GM12891 (cell line): ENCODE measurements around the gene GRIA1.

Experiments used
- DNase-seq: peaks from one replicate; pipeline ENCODE4 v3.0.0; 2011; ENCODE audit warnings: low spot score; ENCODE audit not compliant: insufficient read length
- FAIRE-seq: peaks from 2 replicates; lab custom pipeline; 2011; peaks lifted over from hg19 to GRCh38; lab: Jason Lieb, UNC
- PAX5 ChIP-seq: IDR thresholded peaks from 2 replicates; pipeline ENCODE4 v1.6.1; 2011; ENCODE audit warnings: low read length, moderate library complexity, mild to moderate bottlenecking; ENCODE audit not compliant: insufficient read depth, severe bottlenecking
- POLR2A ChIP-seq: IDR thresholded peaks from 2 replicates; pipeline ENCODE4 v1.6.1; 2011; ENCODE audit warnings: low read depth, low read length, control low read depth
- POLR2AphosphoS5 ChIP-seq: IDR thresholded peaks from 2 replicates; pipeline ENCODE4 v1.6.1; 2011; ENCODE audit warnings: low read depth, low read length, control low read depth
- POU2F2 ChIP-seq: IDR thresholded peaks from 2 replicates; pipeline ENCODE4 v1.6.1; 2011; ENCODE audit warnings: low read depth, mild to moderate bottlenecking, control low read depth, low read length, moderate library complexity
- SPI1 ChIP-seq: IDR thresholded peaks from 2 replicates; pipeline ENCODE4 v1.6.1; 2011; ENCODE audit warnings: low read depth, low read length, control low read depth
- TAF1 ChIP-seq: IDR thresholded peaks from 2 replicates; pipeline ENCODE4 v1.6.1; 2011; ENCODE audit warnings: low read depth, low read length, control low read depth

Gene GRIA1

DNA sequence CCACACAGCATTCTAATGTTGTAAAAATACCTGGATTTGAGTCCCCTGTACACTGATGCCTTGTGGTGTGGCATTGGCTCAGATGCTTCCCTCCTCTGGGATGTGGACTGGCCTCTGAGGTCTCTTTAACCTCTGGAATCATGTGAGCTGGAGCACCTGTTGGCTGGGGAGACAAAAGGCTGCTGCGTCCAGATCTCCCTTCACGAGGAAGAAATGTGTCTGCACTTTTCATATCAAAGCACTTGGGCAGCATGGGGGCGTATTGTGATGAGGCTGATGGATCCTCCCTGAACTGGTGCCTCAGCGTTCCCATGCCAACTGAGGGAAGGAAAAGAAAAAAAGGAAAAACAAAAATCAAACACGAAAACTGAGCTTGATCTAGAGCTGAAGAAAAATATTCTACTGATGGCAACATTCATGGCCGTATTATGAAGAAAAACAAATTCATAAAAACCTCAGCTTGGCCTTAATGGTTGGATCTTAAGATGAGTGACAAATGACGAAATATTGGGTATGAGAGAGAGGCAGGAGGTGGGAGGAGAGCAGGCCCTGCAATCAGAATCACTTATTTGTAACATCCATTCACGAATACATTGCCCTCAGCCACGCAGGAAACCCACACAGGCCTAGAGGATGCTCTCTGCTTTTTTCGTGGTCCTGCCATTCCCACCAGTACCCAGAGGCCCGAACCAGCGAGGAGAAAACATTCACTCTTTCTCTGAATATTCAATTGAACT lies 26.2 kb downstream of the GRIA1 start:
- TF ChIP-seq SPI1 = no peak
- no peak for TF ChIP-seq POLR2AphosphoS5
- TF ChIP-seq POU2F2 = no peak
- no peak for TF ChIP-seq POLR2A
- no peak for TF ChIP-seq PAX5
- no peak for TF ChIP-seq TAF1
- no peak for FAIRE-seq
- DNase-seq = no peak

- TF ChIP-seq PAX5 (no peak), POLR2A (no peak), TAF1 (no peak), POU2F2 (no peak), SPI1 (no peak), POLR2AphosphoS5 (no peak)
- no peak for FAIRE-seq
- DNase-seq = no peak
These were observed 26.8 kb downstream of the GRIA1 start for GRCh38 chr5:153517241-153517611.

DNA sequence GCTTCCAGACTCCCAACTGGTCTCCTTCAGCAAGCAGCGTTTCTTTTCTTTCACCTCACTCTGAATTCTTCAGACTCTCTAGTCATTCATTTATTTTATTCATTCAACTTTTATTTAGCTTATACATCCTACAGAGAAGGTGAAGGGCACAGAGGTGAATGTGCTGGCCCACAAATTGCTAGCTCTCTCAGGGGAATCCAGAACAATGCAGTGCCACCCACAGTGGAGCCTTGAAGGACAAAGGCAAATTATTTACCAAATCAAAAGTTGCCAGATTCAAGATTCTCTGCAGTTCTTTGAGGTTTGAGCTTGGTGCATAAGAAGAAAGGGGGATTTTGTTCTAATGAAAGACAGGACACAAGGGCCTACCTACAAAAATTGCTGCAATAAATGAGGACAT lies 29.7 kb downstream of the GRIA1 start:
- TF ChIP-seq PAX5 (no peak), SPI1 (no peak), POLR2AphosphoS5 (no peak), POLR2A (no peak), TAF1 (no peak), POU2F2 (no peak)
- FAIRE-seq (no peak), DNase-seq (no peak)

- TF ChIP-seq POLR2A (no peak), PAX5 (no peak), SPI1 (no peak), POLR2AphosphoS5 (no peak), POU2F2 (no peak), TAF1 (no peak)
- DNase-seq (no peak), FAIRE-seq (no peak)
These were observed 30.5 kb downstream of the GRIA1 start for GRCh38 chr5:153520952-153521351.

- no peak for TF ChIP-seq TAF1
- TF ChIP-seq PAX5 = no peak
- TF ChIP-seq POU2F2 = no peak
- no peak for TF ChIP-seq SPI1
- TF ChIP-seq POLR2AphosphoS5 = no peak
- no peak for TF ChIP-seq POLR2A
- no peak for FAIRE-seq
- DNase-seq = no peak
These were observed 32.7 kb downstream of the GRIA1 start for GRCh38 chr5:153523211-153523610.

DNA sequence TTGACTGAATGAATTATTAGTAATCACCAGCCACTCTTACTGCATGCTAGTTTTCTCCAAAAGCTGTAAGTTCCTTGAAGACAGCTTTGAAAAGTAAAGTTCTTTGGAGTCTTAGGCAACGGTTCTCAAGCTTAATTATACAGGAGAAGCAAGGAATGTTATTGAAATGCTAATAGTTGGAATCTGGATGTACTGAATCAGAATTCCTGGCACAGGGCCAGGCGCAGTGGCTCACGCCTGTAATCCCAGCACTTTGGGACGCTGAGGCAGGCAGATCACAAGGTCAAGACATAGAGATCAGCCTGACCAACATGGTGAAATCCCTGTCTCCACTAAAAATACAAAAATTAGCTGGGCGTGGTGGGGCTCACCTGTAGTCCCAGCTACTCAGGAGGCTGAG lies 33.4 kb downstream of the GRIA1 start:
- no peak for TF ChIP-seq POLR2AphosphoS5
- TF ChIP-seq SPI1 = no peak
- TF ChIP-seq POLR2A = no peak
- no peak for TF ChIP-seq TAF1
- no peak for TF ChIP-seq POU2F2
- TF ChIP-seq PAX5 = no peak
- no peak for FAIRE-seq
- no peak for DNase-seq

- no peak for FAIRE-seq
- no peak for DNase-seq
- TF ChIP-seq PAX5 = no peak
- no peak for TF ChIP-seq POU2F2
- TF ChIP-seq POLR2A = no peak
- no peak for TF ChIP-seq TAF1
- TF ChIP-seq SPI1 = no peak
- TF ChIP-seq POLR2AphosphoS5 = no peak
These were observed 35.1 kb downstream of the GRIA1 start for GRCh38 chr5:153525536-153525935.

DNA sequence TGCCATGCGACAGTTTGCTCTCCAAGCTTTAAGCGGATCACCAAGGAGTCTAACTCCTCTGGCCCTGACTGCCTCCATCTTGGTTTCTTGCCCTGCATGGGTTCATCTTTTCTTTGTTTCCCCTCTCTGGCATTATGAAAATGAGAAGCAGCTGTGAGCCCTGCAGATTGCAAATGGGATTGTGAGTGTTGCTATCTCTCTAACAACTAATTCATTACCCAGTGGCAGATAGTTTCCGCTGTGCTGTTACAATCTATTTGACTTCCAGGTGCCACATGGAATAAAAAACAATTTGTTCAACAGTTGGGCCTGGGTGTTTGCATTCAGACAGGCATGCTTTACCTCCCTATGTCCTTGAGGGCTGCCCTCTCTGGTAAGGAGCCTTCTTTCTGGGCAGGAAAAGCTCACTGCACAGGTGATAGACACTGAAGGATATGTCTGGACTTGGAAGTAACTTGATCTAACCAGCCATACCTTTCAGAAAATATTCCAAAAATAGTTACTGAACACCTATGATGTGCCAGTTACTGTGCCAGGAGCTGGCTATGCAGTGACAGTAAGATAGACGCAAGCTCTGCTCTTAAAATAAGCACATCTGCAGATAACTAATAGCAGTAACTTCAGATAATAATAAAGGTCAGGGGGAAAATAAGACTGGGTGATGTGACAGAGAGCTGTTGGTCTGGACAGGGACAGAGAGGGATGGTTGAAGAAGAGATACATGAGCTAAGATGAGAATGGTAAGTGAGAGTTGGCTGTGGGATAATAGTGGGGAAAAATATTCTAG lies 40.1 kb downstream of the GRIA1 start:
- no peak for FAIRE-seq
- no peak for TF ChIP-seq TAF1
- no peak for TF ChIP-seq POLR2AphosphoS5
- no peak for TF ChIP-seq POLR2A
- no peak for TF ChIP-seq PAX5
- TF ChIP-seq SPI1 = no peak
- TF ChIP-seq POU2F2 = no peak
- no peak for DNase-seq

DNA sequence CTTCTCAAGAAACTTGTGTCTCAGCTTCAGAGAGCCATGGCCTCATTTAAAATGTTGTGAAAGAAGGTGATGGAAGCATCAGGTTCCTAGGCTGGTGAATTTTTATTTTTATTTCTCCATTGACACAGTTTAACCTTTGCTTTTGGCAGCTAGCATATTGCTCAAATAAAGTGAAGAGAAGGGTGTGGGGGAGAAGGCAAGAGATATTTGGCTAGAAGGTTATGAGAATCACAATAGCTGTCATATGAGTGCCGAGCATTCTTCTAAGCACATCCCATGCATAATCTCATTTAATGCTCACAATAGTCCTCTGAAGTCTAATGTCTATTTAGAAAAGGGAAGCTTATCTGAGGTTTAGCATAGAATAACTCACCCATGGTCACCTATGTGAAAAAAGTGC lies 43.1 kb downstream of the GRIA1 start:
- FAIRE-seq (no peak), DNase-seq (no peak)
- TF ChIP-seq PAX5 (no peak), POLR2AphosphoS5 (no peak), POU2F2 (no peak), SPI1 (no peak)

DNA sequence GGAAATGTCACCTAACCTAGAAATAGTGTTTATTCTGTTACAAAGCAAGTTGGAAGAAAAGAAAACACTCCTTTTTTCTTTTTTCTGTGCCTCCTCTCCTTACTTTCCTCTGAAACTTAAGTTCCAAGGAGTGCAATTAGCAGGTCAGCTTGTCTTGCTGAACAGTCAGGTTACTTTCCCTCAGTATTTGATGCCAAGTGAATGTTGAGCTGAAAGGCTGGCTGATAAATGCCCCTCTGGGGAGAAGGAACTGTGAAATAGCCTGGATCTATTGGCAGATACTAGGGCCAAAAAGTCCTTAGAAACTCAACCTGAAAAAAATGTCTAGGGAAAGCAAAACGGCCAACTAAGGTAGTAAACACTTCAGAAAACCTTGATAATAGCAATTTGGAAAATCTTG lies 43.6 kb downstream of the GRIA1 start:
- DNase-seq (no peak), FAIRE-seq (no peak)
- no peak for TF ChIP-seq POLR2A
- TF ChIP-seq SPI1 = no peak
- TF ChIP-seq POLR2AphosphoS5 = no peak
- TF ChIP-seq PAX5 = no peak
